Measurements from ENCODE around the gene CSTB. TPM values are rescaled to one million over a fixed set of nuclear protein-coding genes. Genes with fewer than 3 reads are reported as not detected.

Gene CSTB
- total RNA-seq, 1 experiment from 2014 or later = 36.1 TPM

GRCh38 chr21:43810505-43811261 is 34.6 kb upstream of the CSTB start:
- no peak overlapping the region for H3K4me3 Mint-ChIP-seq
- DNase-seq (ENCODE audit: low spot score) = peak; percentile 98

GRCh38 chr21:43809853-43810504 is 33.9 kb upstream of the CSTB start:
- DNase-seq (ENCODE audit: low spot score) (no peak), ATAC-seq (no peak)
- Mint-ChIP-seq H3K27ac (no peak overlapping the region), H3K9me3 (no peaks in the 10 kb centered on the region), H3K4me1 (peaks cover 22% of the 10 kb centered on the region), H3K4me3 (no peak overlapping the region), H3K36me3 (no peaks in the 10 kb centered on the region), H3K27me3 (ENCODE audit: low read depth) (no peaks in the 10 kb centered on the region)
- POLR2A ChIA-PET = no interaction called here
- TF ChIP-seq NR1H2 (CRISPR knock-in tag; IDR thresholded peaks at IDR 0.05) = no peak
- CTCF ChIA-PET = interaction anchor here (0.6 to 3.1 kb wide), 12 partner anchors 16 to 166 kb away, joined by 3 to 17 read pairs (median 6); partner anchors contain the start of gene RRP1

More at GRCh38 chr21:43810505-43811261, 34.6 kb upstream of the CSTB start:
- Mint-ChIP-seq H3K27me3 (ENCODE audit: low read depth) (no peaks in the 10 kb centered on the region), H3K9me3 (no peaks in the 10 kb centered on the region), H3K27ac (no peak overlapping the region), H3K36me3 (no peaks in the 10 kb centered on the region), H3K4me1 (peaks cover 22% of the 10 kb centered on the region)
- ChIA-PET POLR2A (no interaction called here), CTCF (interaction anchor here (0.6 to 3.1 kb wide), 11 partner anchors 10 to 165 kb away, joined by 3 to 17 read pairs (median 5); partner anchors contain the start of gene RRP1)
- peak; percentile 77 for ATAC-seq
- TF ChIP-seq IRF2 (CRISPR knock-in tag; IDR thresholded peaks at IDR 0.05; ENCODE audit: borderline replicate concordance, low read depth) (no peak), MAX (CRISPR knock-in tag; IDR thresholded peaks at IDR 0.05) (0 out of 2 replicates have a peak, but pooled peaks have one; percentile 33), ZNF263 (CRISPR knock-in tag; IDR thresholded peaks at IDR 0.05; ENCODE audit: low read depth) (no peak), CTCF (IDR thresholded peaks at IDR 0.05) (peak; percentile 97), USF1 (CRISPR knock-in tag; IDR thresholded peaks at IDR 0.05) (no peak), HMGXB4 (CRISPR knock-in tag; IDR thresholded peaks at IDR 0.05) (0 out of 2 replicates have a peak, but pooled peaks have one; percentile 42)

- Mint-ChIP-seq H3K27me3 (ENCODE audit: low read depth) (no peaks in the 10 kb centered on the region), H3K36me3 (no peaks in the 10 kb centered on the region), H3K4me1 (peaks cover 16% of the 10 kb centered on the region), H3K27ac (no peak overlapping the region; the same call in 1 of the 2 replicates), H3K4me3 (no peak overlapping the region), H3K9me3 (no peaks in the 10 kb centered on the region)
- ATAC-seq (no peak), DNase-seq (ENCODE audit: low spot score) (no peak)
- TF ChIP-seq FOXP1 (CRISPR knock-in tag; IDR thresholded peaks at IDR 0.05; ENCODE audit: borderline replicate concordance) (no peak), E2F4 (CRISPR knock-in tag; IDR thresholded peaks at IDR 0.05; ENCODE audit: borderline replicate concordance, low read depth) (no peak), ZBTB43 (CRISPR knock-in tag; IDR thresholded peaks at IDR 0.05) (no peak), RORB (CRISPR knock-in tag; IDR thresholded peaks at IDR 0.05) (no peak), USF1 (CRISPR knock-in tag; IDR thresholded peaks at IDR 0.05) (no peak)
- POLR2A ChIA-PET = interaction anchor here (1.6 kb wide), 1 partner anchor 132 kb away, joined by 4 read pairs; no protein-coding TSS in a partner anchor
- CTCF ChIA-PET = interaction anchor here (0.7 to 3.1 kb wide), 5 partner anchors 19 to 166 kb away, joined by 3 to 17 read pairs (median 8); no protein-coding TSS in a partner anchor
Observed at GRCh38 chr21:43809346-43809799, 33.3 kb upstream of the CSTB start.

Measured in WTC11 (cell line).